NCI-H1694 (cell line): ENCODE measurements around the gene ASB1.

Experiments
- DNase-seq: peaks from one replicate; lab custom pipeline; 2025; lab: John Stamatoyannopoulos, UW

Gene ASB1

GRCh38 chr2:238495422-238495821 is 68.7 kb downstream of the ASB1 start:
- no peak for DNase-seq

- no peak for DNase-seq
These were observed 70.3 kb downstream of the ASB1 start for GRCh38 chr2:238496756-238497609.

- DNase-seq = no peak
These were observed 70.9 kb downstream of the ASB1 start for GRCh38 chr2:238497610-238498005.

- no peak for DNase-seq
These were observed 71.5 kb downstream of the ASB1 start for GRCh38 chr2:238498188-238498587.

GRCh38 chr2:238498691-238499295 is 72.1 kb downstream of the ASB1 start:
- no peak for DNase-seq

GRCh38 chr2:238499731-238500580 is 73.2 kb downstream of the ASB1 start:
- DNase-seq = no peak

- DNase-seq = no peak
These were observed 74.6 kb downstream of the ASB1 start for GRCh38 chr2:238501311-238501710.
